Esophagus squamous epithelium (tissue), 4 donors: ENCODE results near the gene VPS26B.
A peak's percentile ranks its signal among the peaks of the same experiment; 100 is the strongest.

Experiments
- CTCF ChIP-seq, 6 experiments: fragments of 450-650 bp in 4 of 6; fragments of 200-600 bp in 2 of 6; sonication (generic) in 2 of 6; IDR thresholded peaks; one replicate each; pipeline ENCODE4 v1.5.1; 2016 to 2019; ENCODE audit warnings: antibody characterized with exemption in 6 of 6, mild to moderate bottlenecking in 4 of 6, moderate library complexity in 4 of 6
- POLR2A ChIP-seq, 4 donors: fragments of 450-650 bp; IDR thresholded peaks; one replicate each; pipeline ENCODE4 v1.6.1; 2017; ENCODE audit warnings: antibody characterized with exemption in 4 of 4, mild to moderate bottlenecking in 4 of 4, moderate library complexity in 3 of 4

DNA sequence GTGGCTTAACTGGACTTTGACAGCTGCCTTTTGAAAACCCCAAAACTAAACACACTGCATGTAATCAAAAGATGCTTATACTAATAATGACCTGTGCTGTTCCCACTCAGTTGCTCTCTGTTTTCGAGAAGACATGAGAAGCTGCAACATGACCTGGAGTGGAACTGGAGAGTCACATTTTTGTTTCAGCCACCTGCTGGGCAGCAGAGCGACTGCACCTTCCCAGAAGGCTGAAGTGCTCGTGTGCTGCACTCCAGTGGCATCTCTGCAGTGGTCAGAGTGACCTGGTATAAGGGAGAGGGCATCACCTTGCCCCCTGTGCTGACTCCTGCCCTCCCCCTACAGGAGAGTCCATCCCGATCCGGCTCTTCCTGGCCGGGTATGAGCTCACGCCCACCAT is 20.1 kb downstream of the VPS26B start:
- peak in 3 of 6 experiments; percentile 19 to 48 (median 20) for TF ChIP-seq CTCF (IDR thresholded peaks at IDR 0.05)
- TF ChIP-seq POLR2A (IDR thresholded peaks at IDR 0.05) = no peak
